Epithelial cell of esophagus (primary cell): ENCODE measurements around the gene FRRS1.

Source experiments
- DNase-seq: peaks from one replicate; pipeline ENCODE4 v3.0.0; 2010; ENCODE audit warnings: low read depth
- H3K4me3 ChIP-seq: 2 replicates; pipeline ENCODE4 v1.5.1; 2011; ENCODE audit warnings: mild to moderate bottlenecking, low read length, control low read depth
- CTCF ChIP-seq: IDR thresholded peaks from 2 replicates; pipeline ENCODE4 v1.5.1; 2011; ENCODE audit warnings: low read depth, mild to moderate bottlenecking, low read length, control low read depth, inconsistent platforms; ENCODE audit not compliant: insufficient read depth; ENCODE audit errors: missing control alignments

Gene FRRS1

DNA sequence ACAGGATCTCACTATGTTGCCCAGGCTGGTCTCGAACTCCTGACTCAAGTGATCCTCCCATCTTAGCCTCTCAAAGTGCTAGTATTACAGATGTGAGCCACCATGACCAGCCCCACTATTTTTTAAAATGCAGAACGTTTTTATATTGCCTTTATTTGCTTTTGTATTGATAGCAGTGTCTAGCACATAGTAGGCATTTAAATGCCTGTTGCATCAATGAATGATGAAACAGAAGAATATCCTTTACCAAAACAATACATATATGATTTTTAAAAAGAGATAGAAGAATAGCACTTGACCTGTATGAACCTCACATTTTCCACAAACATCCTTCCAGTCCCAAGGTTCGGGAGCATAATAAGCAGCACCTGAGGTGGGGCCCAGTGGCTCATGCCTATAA, 16.5 kb upstream of the FRRS1 start:
- no peak for TF ChIP-seq CTCF
- H3K4me3 ChIP-seq: no peak overlapping the region
- no peak for DNase-seq

DNA sequence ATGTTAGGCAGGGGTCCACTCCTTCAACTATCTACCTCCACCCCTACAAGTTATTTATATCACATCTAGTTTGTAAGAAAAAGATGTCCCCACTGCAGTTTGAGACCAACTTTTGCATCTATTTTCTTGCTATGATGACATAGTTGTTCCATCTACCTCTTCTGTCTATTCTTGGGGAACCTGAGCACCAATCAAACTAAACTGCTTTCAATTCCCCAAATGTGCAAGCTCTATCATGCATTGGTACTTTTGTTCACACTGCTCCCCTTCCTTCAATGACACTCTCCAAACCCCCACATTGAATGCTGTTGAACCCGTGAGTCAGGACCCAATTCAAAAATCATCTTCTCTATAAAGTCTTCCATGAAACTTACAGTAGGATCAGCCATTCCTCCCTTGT, 16.0 kb upstream of the FRRS1 start:
- no peak overlapping the region for H3K4me3 ChIP-seq
- DNase-seq: no peak
- no peak for TF ChIP-seq CTCF

GRCh38 chr1:99781798-99782197, 15.4 kb upstream of the FRRS1 start:
- no peak for DNase-seq
- no peak for TF ChIP-seq CTCF
- H3K4me3 ChIP-seq: no peak overlapping the region

GRCh38 chr1:99777752-99778151, 11.3 kb upstream of the FRRS1 start:
- H3K4me3 ChIP-seq: no peak overlapping the region
- no peak for TF ChIP-seq CTCF
- no peak for DNase-seq

GRCh38 chr1:99776120-99776519, 9.7 kb upstream of the FRRS1 start:
- no peak for DNase-seq
- TF ChIP-seq CTCF: no peak
- H3K4me3 ChIP-seq: no peak overlapping the region

- no peak for TF ChIP-seq CTCF
- no peak for DNase-seq
- H3K4me3 ChIP-seq: no peak overlapping the region
Observed at GRCh38 chr1:99772809-99773208, 6.4 kb upstream of the FRRS1 start.

GRCh38 chr1:99771513-99771918, 5.1 kb upstream of the FRRS1 start:
- DNase-seq: no peak
- no peak overlapping the region for H3K4me3 ChIP-seq
- TF ChIP-seq CTCF: no peak
